Measurements from ENCODE around the gene CCDC85A. TPM values are rescaled to one million over a fixed set of nuclear protein-coding genes. Genes with fewer than 3 reads are reported as not detected.

CCDC85A gene
- total RNA-seq, 4 donors from 2014 or later, result 0.42 to 2.1 (median 1.3) TPM

- Histone ChIP-seq H3K27ac (no peak overlapping the region), H3K36me3 (no peaks in the 10 kb centered on the region), H3K4me3 (no peak overlapping the region), H3K9me3 (no peaks in the 10 kb centered on the region), H3K27me3 (no peaks in the 10 kb centered on the region), H3K4me1 (no peaks in the 10 kb centered on the region)
- TF ChIP-seq CTCF (IDR thresholded peaks at IDR 0.05) (no peak), POLR2A (IDR thresholded peaks at IDR 0.05) (no peak)
- intact Hi-C loops (cut with DNase I), result no loop called here
- WGBS, 2 donors, result 61 to 66% methylated on average over 3 of the region's 3 CpGs
- DNase-seq, result no peak
These were observed 111.9 kb downstream of the CCDC85A start for GRCh38 chr2:56295666-56296065.

- no peaks in the 10 kb centered on the region for H3K4me1 ChIP-seq
- H3K27ac ChIP-seq, result no peak overlapping the region
- H3K36me3 ChIP-seq, result no peaks in the 10 kb centered on the region
- 74% methylated on average over 3 of the region's 3 CpGs for WGBS, 2 donors
- no peak for DNase-seq
- intact Hi-C loops (cut with DNase I), result no loop called here
- no peak for TF ChIP-seq POLR2A (IDR thresholded peaks at IDR 0.05)
- TF ChIP-seq CTCF (IDR thresholded peaks at IDR 0.05), result no peak
- H3K27me3 ChIP-seq, result no peaks in the 10 kb centered on the region
- H3K4me3 ChIP-seq, result no peak overlapping the region
- no peaks in the 10 kb centered on the region for H3K9me3 ChIP-seq
These were observed 113.9 kb downstream of the CCDC85A start for GRCh38 chr2:56297671-56298070.

GRCh38 chr2:56299171-56299691 lies 115.4 kb downstream of the CCDC85A start:
- Histone ChIP-seq H3K4me3 (no peak overlapping the region), H3K4me1 (no peaks in the 10 kb centered on the region), H3K9me3 (no peaks in the 10 kb centered on the region), H3K27ac (no peak overlapping the region), H3K36me3 (no peaks in the 10 kb centered on the region), H3K27me3 (no peaks in the 10 kb centered on the region)
- 48 to 66% methylated on average over 3 of the region's 3 CpGs for WGBS, 2 donors
- intact Hi-C loops (cut with DNase I), result no loop called here
- DNase-seq, result no peak
- TF ChIP-seq CTCF (IDR thresholded peaks at IDR 0.05), result no peak
- TF ChIP-seq POLR2A (IDR thresholded peaks at IDR 0.05), result no peak

- Histone ChIP-seq H3K9me3 (no peaks in the 10 kb centered on the region), H3K27ac (no peak overlapping the region), H3K4me1 (no peaks in the 10 kb centered on the region), H3K27me3 (no peaks in the 10 kb centered on the region), H3K36me3 (no peaks in the 10 kb centered on the region), H3K4me3 (no peak overlapping the region)
- intact Hi-C loops (cut with DNase I), result no loop called here
- no peak for TF ChIP-seq POLR2A (IDR thresholded peaks at IDR 0.05)
- TF ChIP-seq CTCF (IDR thresholded peaks at IDR 0.05), result no peak
- 48 to 49% methylated on average over 4 of the region's 4 CpGs for WGBS, 2 donors
- DNase-seq, result no peak
These were observed 125.9 kb downstream of the CCDC85A start for GRCh38 chr2:56309626-56310170.

GRCh38 chr2:56313500-56313921 lies 129.7 kb downstream of the CCDC85A start:
- no peaks in the 10 kb centered on the region for H3K4me1 ChIP-seq
- H3K27me3 ChIP-seq, result no peaks in the 10 kb centered on the region
- H3K9me3 ChIP-seq, result no peaks in the 10 kb centered on the region
- no peak overlapping the region for H3K27ac ChIP-seq
- intact Hi-C loops (cut with DNase I), result no loop called here
- H3K4me3 ChIP-seq, result no peak overlapping the region
- DNase-seq, result no peak
- no peaks in the 10 kb centered on the region for H3K36me3 ChIP-seq
- no peak for TF ChIP-seq POLR2A (IDR thresholded peaks at IDR 0.05)
- no peak for TF ChIP-seq CTCF (IDR thresholded peaks at IDR 0.05)
- 15 to 29% methylated on average over 1 of the region's 1 CpG for WGBS, 2 donors

Measured in esophagus squamous epithelium (tissue), 5 donors.